H9 (cell line): ENCODE measurements around the gene PPP1CB. TPM values are rescaled to one million over a fixed set of nuclear protein-coding genes. Genes with fewer than 3 reads are reported as not detected.

ENCODE experiments used
- DNase-seq: peaks from one replicate; pipeline ENCODE4 v3.0.0-alpha.2; 2017
- H2AFZ ChIP-seq: one replicate; pipeline ENCODE4 v1.6.1; 2013; ENCODE audit warnings: mild to moderate bottlenecking, low read length, control low read depth, moderate library complexity
- H2AK5ac ChIP-seq: 2 replicates; pipeline ENCODE4 v1.6.1; 2013; ENCODE audit warnings: low read length, control low read depth, mixed read lengths; ENCODE audit not compliant: insufficient read length
- H2BK120ac ChIP-seq: one replicate; pipeline ENCODE4 v1.6.1; 2013; ENCODE audit warnings: low read depth, mild to moderate bottlenecking, low read length, control low read depth, inconsistent platforms; ENCODE audit not compliant: poor library complexity, severe bottlenecking
- H2BK12ac ChIP-seq: 2 replicates; pipeline ENCODE4 v1.6.1; 2013; ENCODE audit warnings: low read length, control low read depth, mixed read lengths, low read depth; ENCODE audit not compliant: insufficient read length
- H2BK15ac ChIP-seq: 2 replicates; pipeline ENCODE4 v1.6.1; 2013; ENCODE audit warnings: low read depth, low read length, control low read depth
- H2BK20ac ChIP-seq: one replicate; pipeline ENCODE4 v1.6.1; 2013; ENCODE audit warnings: low read depth, mild to moderate bottlenecking, low read length, control low read depth, inconsistent platforms; ENCODE audit not compliant: poor library complexity, severe bottlenecking
- H2BK5ac ChIP-seq: 2 replicates; pipeline ENCODE4 v1.6.1; 2013; ENCODE audit warnings: low read length, control low read depth, mixed read lengths; ENCODE audit not compliant: insufficient read length
- H3K14ac ChIP-seq: 2 replicates; pipeline ENCODE4 v1.6.1; 2013; ENCODE audit warnings: low read length, control low read depth; ENCODE audit not compliant: insufficient read depth
- H3K18ac ChIP-seq: 2 replicates; pipeline ENCODE4 v1.6.1; 2013; ENCODE audit warnings: low read depth, mild to moderate bottlenecking, mixed read lengths, low read length, control low read depth; ENCODE audit not compliant: insufficient read length
- H3K23ac ChIP-seq: 2 replicates; pipeline ENCODE4 v1.6.1; 2013; ENCODE audit warnings: low read length, control low read depth, mixed read lengths, low read depth; ENCODE audit not compliant: insufficient read length
- H3K23me2 ChIP-seq: 2 replicates; pipeline ENCODE4 v1.6.1; 2013; ENCODE audit warnings: low read depth, mild to moderate bottlenecking, mixed read lengths, low read length, control low read depth; ENCODE audit not compliant: insufficient read length, poor library complexity, severe bottlenecking
- H3K27ac ChIP-seq: 2 replicates; pipeline ENCODE4 v1.5.1; 2013; ENCODE audit warnings: low read length, control low read depth, mixed read lengths, low read depth; ENCODE audit not compliant: insufficient read length
- H3K27me3 ChIP-seq: 2 replicates; pipeline ENCODE4 v1.6.1; 2013; ENCODE audit warnings: low read length, control low read depth, inconsistent platforms; ENCODE audit not compliant: insufficient read depth
- H3K4ac ChIP-seq: 2 replicates; pipeline ENCODE4 v1.6.1; 2013; ENCODE audit warnings: low read depth, mild to moderate bottlenecking, control low read depth, inconsistent platforms, low read length, moderate library complexity
- H3K4me1 ChIP-seq: 2 replicates; pipeline ENCODE4 v1.6.1; 2013; ENCODE audit warnings: low read length, control low read depth, inconsistent platforms; ENCODE audit not compliant: insufficient read depth
- H3K4me2 ChIP-seq: 2 replicates; pipeline ENCODE4 v1.6.1; 2013; ENCODE audit warnings: low read length, control low read depth, mixed read lengths; ENCODE audit not compliant: insufficient read length, insufficient read depth
- H3K56ac ChIP-seq: 2 replicates; pipeline ENCODE4 v1.6.1; 2013; ENCODE audit warnings: low read depth, mild to moderate bottlenecking, mixed read lengths, low read length, control low read depth; ENCODE audit not compliant: insufficient read length
- H3K79me1 ChIP-seq: 2 replicates; pipeline ENCODE4 v1.6.1; 2013; ENCODE audit warnings: low read depth, mild to moderate bottlenecking, moderate library complexity, low read length, control low read depth, inconsistent platforms; ENCODE audit not compliant: insufficient read depth, poor library complexity, severe bottlenecking
- H3K79me2 ChIP-seq: 2 replicates; pipeline ENCODE4 v1.6.1; 2013; ENCODE audit warnings: low read length, control low read depth, inconsistent platforms; ENCODE audit not compliant: insufficient read depth
- H3K9ac ChIP-seq: 2 replicates; pipeline ENCODE4 v1.6.1; 2013; ENCODE audit warnings: low read length, control low read depth, mixed read lengths; ENCODE audit not compliant: insufficient read length; ENCODE audit errors: extremely low read depth
- H3K9me3 ChIP-seq: one replicate; pipeline ENCODE4 v1.6.1; 2013; ENCODE audit warnings: low read depth, low read length, inconsistent platforms; ENCODE audit not compliant: control insufficient read depth
- H3T11ph ChIP-seq: one replicate; pipeline ENCODE4 v1.6.1; 2013; ENCODE audit warnings: mild to moderate bottlenecking, low read length, control low read depth, inconsistent platforms
- H4K20me1 ChIP-seq: one replicate; pipeline ENCODE4 v1.6.1; 2013; ENCODE audit not compliant: control insufficient read depth, insufficient read length, insufficient read depth
- H4K5ac ChIP-seq: 2 replicates; pipeline ENCODE4 v1.6.1; 2013; ENCODE audit warnings: low read depth, mild to moderate bottlenecking, mixed read lengths, low read length, control low read depth; ENCODE audit not compliant: insufficient read length
- H4K8ac ChIP-seq: replicated peaks from 2 replicates; pipeline ENCODE4 v1.6.1; 2013; ENCODE audit warnings: low read length, control low read depth, mixed read lengths, low read depth; ENCODE audit not compliant: insufficient read length
- H4K91ac ChIP-seq: 2 replicates; pipeline ENCODE4 v1.6.1; 2013; ENCODE audit warnings: low read depth, mild to moderate bottlenecking, moderate library complexity, mixed read lengths, low read length, control low read depth; ENCODE audit not compliant: insufficient read length
- H3K27ac Mint-ChIP-seq, 3 experiments: 2 replicates in 2 of 3; 3 replicates in 1 of 3; pipeline ENCODE4 v1.8.0; 2020 to 2021; ENCODE audit warnings: mixed read lengths in 3 of 3, mild to moderate bottlenecking in 1 of 3, moderate library complexity in 1 of 3
- H3K27me3 Mint-ChIP-seq: 2 replicates; pipeline ENCODE4 v1.8.0; 2021; ENCODE audit warnings: low read depth, mild to moderate bottlenecking, moderate library complexity, mixed read lengths
- H3K36me3 Mint-ChIP-seq, 3 experiments: 2 replicates in 2 of 3; 3 replicates in 1 of 3; pipeline ENCODE4 v1.8.0; 2020 to 2021; ENCODE audit warnings: low read depth in 3 of 3, mixed read lengths in 3 of 3; ENCODE audit not compliant: insufficient read depth in 1 of 3
- H3K4me1 Mint-ChIP-seq, 2 experiments: 2 replicates each; pipeline ENCODE4 v1.8.0; 2020; ENCODE audit warnings: mixed read lengths in 2 of 2
- H3K4me3 Mint-ChIP-seq, 2 experiments: 2 replicates in 1 of 2; 3 replicates in 1 of 2; pipeline ENCODE4 v1.8.0; 2020 to 2021; ENCODE audit warnings: mild to moderate bottlenecking in 2 of 2, mixed read lengths in 2 of 2, moderate library complexity in 1 of 2
- H3K9me3 Mint-ChIP-seq, 2 experiments: 2 replicates in 1 of 2; 3 replicates in 1 of 2; pipeline ENCODE4 v1.8.0; 2020; ENCODE audit warnings: mild to moderate bottlenecking in 2 of 2, mixed read lengths in 2 of 2, moderate library complexity in 1 of 2
- CTCF ChIP-seq: fragments of 200-600 bp; sonication (generic); conservative IDR thresholded peaks from 3 replicates; pipeline ENCODE4 v1.8.0; 2021; ENCODE audit warnings: antibody characterized with exemption, mild to moderate bottlenecking
- WGBS: extraction: QIAGEN DNeasy Blood & Tissue Kit; methylation state at CpG from one replicate; pipeline ENCODE4 v1.1.7; 2013; ENCODE audit warnings: missing lambda C conversion rate, low lambda C conversion rate, mixed read lengths; ENCODE audit not compliant: insufficient read length; ENCODE audit errors: extremely low coverage; 5-methylcytosine and 5-hydroxymethylcytosine counted together
- total RNA-seq: library from RNA; stranded (reverse); gene quantifications from 2 replicates; pipeline ENCODE4 v1.2.1, GENCODE V29; 2021

PPP1CB gene
- total RNA-seq, 1 experiment from 2014 or later, result 184 TPM

GRCh38 chr2:28735511-28735910, 16.1 kb upstream of the PPP1CB start:
- no peaks in the 10 kb centered on the region for H3K27me3 ChIP-seq
- H3K9me3 ChIP-seq, result no peaks in the 10 kb centered on the region
- H3K4me3 Mint-ChIP-seq, result no peak overlapping the region
- H4K8ac ChIP-seq, result no peak overlapping the region
- H3K4me1 ChIP-seq, result no peaks in the 10 kb centered on the region
- no peaks in the 10 kb centered on the region for H3K79me1 ChIP-seq
- no peak overlapping the region for H2BK15ac ChIP-seq
- TF ChIP-seq CTCF, result no peak
- no peak overlapping the region for H3K23ac ChIP-seq
- H2BK5ac ChIP-seq, result no peak overlapping the region
- no peak overlapping the region for H3K27ac ChIP-seq
- no peak overlapping the region for H4K91ac ChIP-seq
- H3K4ac ChIP-seq, result no peak overlapping the region
- no peak overlapping the region for H3K56ac ChIP-seq
- H3T11ph ChIP-seq, result no peak overlapping the region
- no peak overlapping the region for H2BK20ac ChIP-seq
- no peak overlapping the region for H2AK5ac ChIP-seq
- no peaks in the 10 kb centered on the region; the same call in 1 of the 2 replicates for H3K27me3 Mint-ChIP-seq
- H4K20me1 ChIP-seq, result no peaks in the 10 kb centered on the region
- H3K14ac ChIP-seq, result no peak overlapping the region
- H3K23me2 ChIP-seq, result no peaks in the 10 kb centered on the region
- no CpG with 5 or more reads among the region's 6 CpGs for WGBS
- no peak overlapping the region for H2BK120ac ChIP-seq
- no peak overlapping the region for H4K5ac ChIP-seq
- no peaks in the 10 kb centered on the region for H3K4me1 Mint-ChIP-seq
- H2BK12ac ChIP-seq, result no peak overlapping the region
- DNase-seq, result no peak
- peaks cover 18 to 19% of the 10 kb centered on the region in 2 experiments for H3K9me3 Mint-ChIP-seq
- no peak overlapping the region for H3K4me2 ChIP-seq
- H3K9ac ChIP-seq, result no peak overlapping the region
- no peak overlapping the region for H3K18ac ChIP-seq
- H3K79me2 ChIP-seq, result no peaks in the 10 kb centered on the region
- no peak overlapping the region for H3K27ac Mint-ChIP-seq
- peaks cover 6 to 19% (median 8%) of the 10 kb centered on the region in 3 experiments; a peak in 5 of 7 replicates for H3K36me3 Mint-ChIP-seq
- no peak overlapping the region for H2AFZ ChIP-seq
